Fibroblast of pulmonary artery (primary cell): Measurements from ENCODE around the gene WSCD2.

ENCODE experiments used
- DNase-seq: peaks from one replicate; pipeline ENCODE4 v3.0.0-alpha.2; 2010; ENCODE audit warnings: low read depth
- H3K4me3 ChIP-seq: replicated peaks from 2 replicates; pipeline ENCODE4 v1.5.1; 2011; ENCODE audit warnings: low read depth, mild to moderate bottlenecking, control low read depth, low read length, moderate library complexity
- TF ChIP-seq, protein P1 (sequence below): IDR thresholded peaks from 2 replicates; pipeline ENCODE4 v1.5.1; 2011; ENCODE audit warnings: mild to moderate bottlenecking, control low read depth, low read length, inconsistent platforms; ENCODE audit errors: missing control alignments

The WSCD2 gene

DNA sequence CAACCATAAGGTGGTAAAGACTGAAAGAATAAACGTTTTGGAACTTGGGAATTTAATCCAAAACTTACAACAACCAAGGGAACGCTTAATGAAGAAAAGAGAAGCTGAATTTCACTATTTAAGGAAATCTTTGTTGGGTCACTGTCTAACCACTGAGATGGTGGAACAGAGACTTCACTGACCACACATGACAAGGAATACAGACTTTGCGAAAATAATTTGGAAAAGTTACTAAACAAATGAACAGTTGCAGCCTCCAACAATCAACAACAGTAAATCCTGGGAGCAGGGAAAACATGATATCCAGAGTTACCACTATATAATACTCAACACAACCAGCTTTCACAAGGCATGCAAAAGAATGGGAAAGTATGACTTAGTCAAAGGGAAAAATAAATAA is 131.0 kb downstream of the WSCD2 start:
- no peak for DNase-seq
- no peak overlapping the region for H3K4me3 ChIP-seq
- TF ChIP-seq, protein P1, sequence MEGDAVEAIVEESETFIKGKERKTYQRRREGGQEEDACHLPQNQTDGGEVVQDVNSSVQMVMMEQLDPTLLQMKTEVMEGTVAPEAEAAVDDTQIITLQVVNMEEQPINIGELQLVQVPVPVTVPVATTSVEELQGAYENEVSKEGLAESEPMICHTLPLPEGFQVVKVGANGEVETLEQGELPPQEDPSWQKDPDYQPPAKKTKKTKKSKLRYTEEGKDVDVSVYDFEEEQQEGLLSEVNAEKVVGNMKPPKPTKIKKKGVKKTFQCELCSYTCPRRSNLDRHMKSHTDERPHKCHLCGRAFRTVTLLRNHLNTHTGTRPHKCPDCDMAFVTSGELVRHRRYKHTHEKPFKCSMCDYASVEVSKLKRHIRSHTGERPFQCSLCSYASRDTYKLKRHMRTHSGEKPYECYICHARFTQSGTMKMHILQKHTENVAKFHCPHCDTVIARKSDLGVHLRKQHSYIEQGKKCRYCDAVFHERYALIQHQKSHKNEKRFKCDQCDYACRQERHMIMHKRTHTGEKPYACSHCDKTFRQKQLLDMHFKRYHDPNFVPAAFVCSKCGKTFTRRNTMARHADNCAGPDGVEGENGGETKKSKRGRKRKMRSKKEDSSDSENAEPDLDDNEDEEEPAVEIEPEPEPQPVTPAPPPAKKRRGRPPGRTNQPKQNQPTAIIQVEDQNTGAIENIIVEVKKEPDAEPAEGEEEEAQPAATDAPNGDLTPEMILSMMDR: no peak

- DNase-seq: no peak
- TF ChIP-seq, protein P1: no peak
- H3K4me3 ChIP-seq: no peak overlapping the region
These were observed 131.9 kb downstream of the WSCD2 start for GRCh38 chr12:108260969-108261368.

DNA sequence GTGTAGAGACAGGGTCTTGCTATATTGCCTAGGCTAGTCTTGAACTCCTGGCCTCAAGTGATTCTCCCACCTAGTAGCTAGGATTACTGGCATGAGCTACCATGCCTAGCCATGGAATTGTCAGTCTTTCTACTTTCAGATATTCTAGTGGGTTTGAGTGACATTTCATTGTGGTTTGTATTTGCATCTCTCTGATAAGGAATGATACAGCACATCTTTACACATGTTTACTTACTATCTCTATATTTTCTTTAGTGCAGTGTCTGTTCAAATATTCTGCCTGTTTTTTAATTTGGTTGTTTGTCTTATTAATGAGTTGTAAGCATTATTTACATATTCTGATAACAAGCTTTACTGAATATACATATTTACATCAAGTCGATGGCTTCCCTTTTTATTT is 136.4 kb downstream of the WSCD2 start:
- TF ChIP-seq, protein P1: no peak
- no peak for DNase-seq
- no peak overlapping the region for H3K4me3 ChIP-seq

DNA sequence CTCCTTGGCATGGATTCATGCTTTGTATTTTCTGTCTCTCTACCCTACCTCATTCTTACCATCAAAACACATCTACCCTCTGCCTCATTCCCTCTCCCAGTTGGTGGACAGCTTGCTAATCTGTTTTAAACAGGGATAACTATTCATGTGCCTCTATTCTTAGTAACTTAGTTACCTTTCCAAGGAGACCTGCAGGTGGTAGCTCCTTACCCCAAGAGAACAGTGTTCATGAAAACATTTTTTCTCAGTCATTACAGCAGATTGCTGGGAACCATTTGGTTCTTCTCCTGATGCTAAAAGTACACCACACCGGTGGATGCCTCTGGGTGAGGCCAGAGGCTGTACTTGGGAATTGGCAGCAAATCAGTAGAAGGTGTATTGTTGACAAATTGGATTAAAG is 137.0 kb downstream of the WSCD2 start:
- no peak overlapping the region for H3K4me3 ChIP-seq
- no peak for DNase-seq
- TF ChIP-seq, protein P1: no peak

GRCh38 chr12:108267450-108267849 is 138.4 kb downstream of the WSCD2 start:
- TF ChIP-seq, protein P1: no peak
- DNase-seq: no peak
- no peak overlapping the region for H3K4me3 ChIP-seq

DNA sequence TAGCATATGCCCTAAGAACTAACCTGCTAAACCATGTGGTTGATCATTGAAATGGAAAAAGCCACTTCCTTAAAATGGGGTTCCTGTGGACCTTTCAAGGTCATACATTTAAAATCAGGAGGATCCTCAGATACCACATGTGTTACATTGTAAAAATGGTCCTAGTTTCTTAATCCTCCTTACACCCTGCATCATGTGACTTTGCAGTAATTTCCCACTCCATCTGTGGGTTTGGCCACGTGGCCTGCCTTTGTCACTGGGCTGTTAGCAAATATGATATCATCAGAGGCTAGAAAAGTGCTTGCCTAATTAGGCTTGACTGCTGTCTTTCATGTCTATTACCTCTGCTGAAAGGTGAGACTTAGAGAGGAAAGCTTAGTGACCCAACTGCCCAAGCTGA is 139.3 kb downstream of the WSCD2 start:
- no peak overlapping the region for H3K4me3 ChIP-seq
- TF ChIP-seq, protein P1: no peak
- no peak for DNase-seq

GRCh38 chr12:108269224-108269623 is 140.1 kb downstream of the WSCD2 start:
- DNase-seq: no peak
- no peak overlapping the region for H3K4me3 ChIP-seq
- TF ChIP-seq, protein P1: no peak
